NCI-H128 (cell line): Measurements from ENCODE around the gene CELA3B.
"Not testable (repeated sequence)": the region's sequence is repeated elsewhere in the genome, so short reads cannot be mapped to it uniquely, and the experiment has no call there.

Experiments used
- DNase-seq: peaks from one replicate; lab custom pipeline; 2025; ENCODE audit not compliant: unreplicated experiment; lab: John Stamatoyannopoulos, UW

The CELA3B gene

DNA sequence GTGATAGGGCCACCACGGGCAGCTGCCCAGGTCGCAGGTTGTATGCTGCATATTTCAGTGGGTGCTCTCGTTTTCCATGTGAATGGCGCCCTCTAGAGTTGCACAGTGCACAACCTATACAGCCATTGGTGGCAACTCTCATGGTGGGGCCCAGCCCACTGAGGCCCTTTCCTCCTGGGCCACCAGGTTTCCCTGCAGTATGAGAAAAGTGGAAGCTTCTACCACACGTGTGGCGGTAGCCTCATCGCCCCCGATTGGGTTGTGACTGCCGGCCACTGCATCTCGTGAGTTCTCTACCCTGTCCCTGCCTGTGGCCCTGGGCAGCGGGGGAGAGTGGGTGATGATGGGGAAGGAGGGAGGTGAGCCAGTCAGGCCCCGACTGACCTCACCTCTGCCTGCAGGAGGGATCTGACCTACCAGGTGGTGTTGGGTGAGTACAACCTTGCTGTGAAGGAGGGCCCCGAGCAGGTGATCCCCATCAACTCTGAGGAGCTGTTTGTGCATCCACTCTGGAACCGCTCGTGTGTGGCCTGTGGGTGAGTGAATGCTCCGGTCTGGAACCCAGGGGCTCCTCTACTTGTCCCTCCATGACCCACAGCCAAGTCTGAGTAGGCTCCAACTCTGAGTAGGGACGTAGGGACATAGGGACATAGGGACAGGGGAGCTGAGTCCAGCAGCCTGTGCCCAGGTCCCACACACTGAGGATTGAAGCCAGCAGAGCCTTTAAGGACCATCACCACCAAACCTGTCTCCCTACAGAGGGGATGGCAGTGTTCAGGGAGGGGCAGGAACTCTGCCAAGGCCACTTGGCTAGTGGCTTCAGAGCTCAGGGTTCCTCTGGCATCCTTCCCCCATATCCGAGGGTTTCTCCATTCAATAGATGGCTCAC lies 28.7 kb downstream of the CELA3B start:
- DNase-seq, result not testable (repeated sequence)

DNA sequence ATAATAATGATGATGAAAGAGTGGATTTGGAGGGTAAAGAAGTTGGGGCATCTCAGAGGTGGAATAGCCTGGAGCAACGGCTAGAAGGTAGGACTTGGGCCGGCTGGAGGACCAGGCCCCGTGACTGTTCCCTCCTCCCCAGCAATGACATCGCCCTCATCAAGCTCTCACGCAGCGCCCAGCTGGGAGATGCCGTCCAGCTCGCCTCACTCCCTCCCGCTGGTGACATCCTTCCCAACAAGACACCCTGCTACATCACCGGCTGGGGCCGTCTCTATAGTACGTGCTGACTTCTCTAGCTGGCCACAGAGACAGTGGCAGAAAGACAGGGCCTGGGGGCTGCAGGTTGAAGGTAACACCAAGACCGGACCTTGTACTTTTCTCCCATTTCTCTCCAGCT lies 29.9 kb downstream of the CELA3B start:
- not testable (repeated sequence) for DNase-seq

DNA sequence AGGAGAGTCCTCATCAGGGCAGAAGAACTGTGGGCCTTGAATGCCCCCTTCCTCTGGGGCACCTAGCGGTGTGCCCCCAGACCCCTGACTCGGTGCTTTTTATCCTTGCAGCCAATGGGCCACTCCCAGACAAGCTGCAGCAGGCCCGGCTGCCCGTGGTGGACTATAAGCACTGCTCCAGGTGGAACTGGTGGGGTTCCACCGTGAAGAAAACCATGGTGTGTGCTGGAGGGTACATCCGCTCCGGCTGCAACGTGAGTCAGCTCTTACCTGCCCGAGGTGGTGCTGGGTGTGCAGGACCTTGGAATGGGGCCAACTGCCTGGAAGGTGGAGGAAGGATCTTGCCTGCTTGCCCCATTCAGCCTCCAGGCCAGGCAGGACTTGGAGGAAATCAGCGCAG lies 30.4 kb downstream of the CELA3B start:
- DNase-seq, result not testable (repeated sequence)

DNA sequence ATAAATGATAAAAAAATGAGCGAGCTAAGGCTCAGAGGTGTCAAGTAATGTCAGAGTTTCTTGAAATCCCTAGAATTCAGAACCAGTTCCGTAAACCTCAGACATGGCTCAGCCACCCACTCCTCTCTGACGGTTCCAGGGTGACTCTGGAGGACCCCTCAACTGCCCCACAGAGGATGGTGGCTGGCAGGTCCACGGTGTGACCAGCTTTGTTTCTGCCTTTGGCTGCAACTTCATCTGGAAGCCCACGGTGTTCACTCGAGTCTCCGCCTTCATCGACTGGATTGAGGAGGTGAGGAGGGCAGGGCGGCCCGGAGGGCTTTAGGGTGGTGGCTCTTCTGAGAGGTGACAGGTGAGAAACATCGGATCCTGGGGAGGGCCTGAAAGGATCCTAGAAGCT lies 32.7 kb downstream of the CELA3B start:
- not testable (repeated sequence) for DNase-seq

DNA sequence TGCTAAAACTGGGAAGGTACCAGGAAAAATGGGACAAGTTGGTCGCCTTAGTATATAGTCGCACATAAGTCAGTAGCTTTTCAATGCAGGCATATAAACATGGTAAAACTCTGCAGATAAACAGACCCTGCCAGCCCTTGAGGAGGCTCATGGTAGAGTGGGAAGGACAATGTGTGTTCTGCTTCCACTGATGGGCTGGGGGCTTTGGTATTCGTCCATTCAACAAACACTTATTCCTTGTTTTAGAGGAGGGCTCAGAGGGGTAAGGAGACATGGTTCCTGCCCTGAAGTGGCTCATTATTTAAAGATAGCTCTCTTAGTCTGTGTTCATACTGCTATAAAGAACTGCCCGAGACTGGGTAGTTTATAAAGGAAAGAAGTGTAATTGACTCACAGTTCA lies 35.9 kb downstream of the CELA3B start:
- not testable (repeated sequence) for DNase-seq

DNA sequence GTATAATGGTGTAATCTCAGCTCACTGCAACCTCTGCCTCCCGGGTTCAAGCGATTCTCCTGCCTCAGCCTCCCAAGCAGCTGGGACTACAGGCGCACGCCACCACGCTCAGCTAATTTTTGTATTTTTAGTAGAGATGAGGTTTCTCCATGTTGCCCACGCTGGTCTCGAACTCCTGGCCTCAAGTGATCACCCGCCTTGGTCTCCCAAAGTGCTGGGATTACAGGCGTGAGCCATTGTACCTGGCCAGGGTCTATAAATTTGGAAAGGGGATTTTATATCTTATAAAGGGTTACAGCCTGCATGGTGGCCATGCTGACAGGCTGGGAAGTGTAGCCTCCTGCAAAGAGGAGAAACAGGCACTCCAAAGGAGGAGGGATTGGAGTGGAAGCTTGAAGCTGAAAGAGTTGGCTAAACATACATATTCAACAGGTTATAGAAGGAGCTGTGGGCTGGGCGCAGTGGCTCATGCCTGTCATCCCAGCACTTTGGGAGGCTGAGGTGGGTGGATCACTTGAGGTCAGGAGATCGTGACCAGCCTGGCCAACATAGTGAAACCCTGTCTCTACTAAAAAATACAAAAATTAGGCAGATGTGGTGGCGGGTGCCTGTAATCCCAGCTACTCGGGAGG lies 37.9 kb downstream of the CELA3B start:
- DNase-seq, result not testable (repeated sequence)

DNA sequence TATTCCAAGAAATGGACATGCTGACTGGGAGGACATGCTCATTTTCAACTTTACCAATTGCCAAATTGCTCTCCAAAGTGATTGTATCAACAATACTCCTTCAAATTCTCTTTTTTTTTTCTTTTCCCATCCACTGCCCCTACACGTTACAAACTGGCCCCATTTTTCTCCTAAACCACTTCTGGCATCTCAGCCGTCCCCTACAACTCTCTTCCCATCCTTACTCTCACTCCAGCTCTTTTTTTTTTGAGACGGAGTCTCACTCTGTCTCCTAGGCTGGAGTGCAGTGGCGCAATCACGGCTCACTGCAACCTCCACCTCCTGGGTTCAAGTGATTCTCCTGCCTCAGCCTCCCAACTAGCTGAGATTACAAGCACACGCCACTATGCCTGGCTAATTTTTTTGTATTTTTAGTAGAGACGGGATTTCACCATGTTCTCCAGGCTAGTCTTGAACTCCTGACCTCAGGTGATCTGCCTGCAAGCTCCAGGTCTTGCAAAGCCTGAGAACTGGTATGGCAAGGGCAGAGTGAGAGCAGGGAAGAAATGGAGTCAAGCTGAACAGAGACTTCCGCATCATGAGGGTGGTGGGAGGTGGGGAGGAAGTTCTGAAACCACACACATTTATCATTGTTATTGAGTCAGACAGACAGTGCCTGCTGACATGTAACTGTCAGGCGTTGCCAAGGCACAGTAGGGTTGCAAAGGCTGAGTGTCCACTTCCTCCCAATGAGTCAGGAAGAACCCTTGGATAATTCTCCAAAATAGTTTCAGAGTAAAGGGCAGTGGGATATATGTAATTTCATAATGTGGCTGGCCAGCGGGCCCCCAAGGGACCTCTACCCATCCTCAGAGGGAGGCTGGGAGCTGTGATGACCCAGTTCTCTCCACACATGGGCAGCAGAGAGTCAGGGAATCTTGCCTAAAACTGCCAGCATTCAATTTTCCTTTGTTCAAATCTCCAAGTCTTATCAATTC lies 42.0 kb downstream of the CELA3B start:
- DNase-seq, result no peak

DNA sequence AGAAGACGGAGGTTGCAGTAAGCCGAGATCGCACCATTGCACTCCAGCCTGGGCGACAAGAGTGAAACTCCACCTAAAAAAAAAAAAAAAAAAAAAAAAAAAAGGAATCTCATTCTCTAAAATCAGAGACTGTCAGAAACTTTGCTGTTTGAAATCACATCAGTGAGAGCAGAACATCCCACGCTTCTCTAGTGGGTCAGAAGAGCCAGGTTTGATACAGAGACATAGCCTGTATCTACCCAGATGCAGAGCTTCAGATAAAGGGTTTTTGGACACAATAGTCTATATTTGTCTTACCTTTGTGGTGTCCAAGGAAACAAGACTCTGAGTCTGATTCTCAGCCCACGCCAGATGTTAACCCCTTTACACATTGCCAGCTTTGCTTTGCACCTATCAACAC lies 44.2 kb downstream of the CELA3B start:
- DNase-seq, result no peak

DNA sequence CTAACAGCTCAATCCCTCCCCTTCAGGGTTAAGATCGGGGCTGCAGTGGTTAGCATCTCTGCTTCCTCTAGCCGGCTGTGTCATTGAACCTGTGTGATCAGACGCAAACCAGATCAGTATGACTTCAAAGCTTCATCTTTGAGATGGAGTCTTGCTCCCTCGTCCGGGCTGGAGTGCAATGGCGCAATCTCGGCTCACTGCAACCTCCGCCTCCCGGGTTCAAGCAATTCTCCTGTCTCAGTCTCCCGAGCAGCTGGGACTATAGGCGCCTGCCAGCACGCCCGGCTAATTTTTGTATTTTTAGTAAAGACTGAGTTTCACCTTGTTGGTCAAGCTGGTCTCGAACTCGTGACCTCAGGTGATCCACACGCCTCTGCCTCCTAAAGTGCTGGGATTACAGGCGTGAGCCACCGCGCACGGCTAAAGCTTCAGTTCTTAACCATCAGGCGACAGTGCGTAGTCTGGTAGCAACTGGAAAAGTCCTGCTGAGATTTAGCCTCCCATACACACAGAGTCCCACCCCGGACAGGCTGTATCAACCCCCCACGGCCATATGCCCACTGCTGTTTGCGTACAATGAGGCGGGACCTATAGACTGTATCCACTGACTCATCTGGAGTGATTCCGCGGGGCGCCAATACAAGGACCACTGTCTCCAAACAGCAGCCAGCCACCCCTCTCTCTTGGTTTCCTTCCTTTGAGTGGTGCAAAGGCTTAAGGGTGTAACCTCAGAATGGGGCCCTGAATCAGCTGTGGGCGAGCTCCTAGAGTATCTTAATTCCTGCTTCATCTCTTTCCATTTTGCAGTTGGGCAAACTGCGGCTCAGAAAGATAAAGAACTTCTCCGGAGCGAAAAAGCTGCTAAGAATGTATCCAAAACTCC lies 47.9 kb downstream of the CELA3B start:
- DNase-seq, result no peak

DNA sequence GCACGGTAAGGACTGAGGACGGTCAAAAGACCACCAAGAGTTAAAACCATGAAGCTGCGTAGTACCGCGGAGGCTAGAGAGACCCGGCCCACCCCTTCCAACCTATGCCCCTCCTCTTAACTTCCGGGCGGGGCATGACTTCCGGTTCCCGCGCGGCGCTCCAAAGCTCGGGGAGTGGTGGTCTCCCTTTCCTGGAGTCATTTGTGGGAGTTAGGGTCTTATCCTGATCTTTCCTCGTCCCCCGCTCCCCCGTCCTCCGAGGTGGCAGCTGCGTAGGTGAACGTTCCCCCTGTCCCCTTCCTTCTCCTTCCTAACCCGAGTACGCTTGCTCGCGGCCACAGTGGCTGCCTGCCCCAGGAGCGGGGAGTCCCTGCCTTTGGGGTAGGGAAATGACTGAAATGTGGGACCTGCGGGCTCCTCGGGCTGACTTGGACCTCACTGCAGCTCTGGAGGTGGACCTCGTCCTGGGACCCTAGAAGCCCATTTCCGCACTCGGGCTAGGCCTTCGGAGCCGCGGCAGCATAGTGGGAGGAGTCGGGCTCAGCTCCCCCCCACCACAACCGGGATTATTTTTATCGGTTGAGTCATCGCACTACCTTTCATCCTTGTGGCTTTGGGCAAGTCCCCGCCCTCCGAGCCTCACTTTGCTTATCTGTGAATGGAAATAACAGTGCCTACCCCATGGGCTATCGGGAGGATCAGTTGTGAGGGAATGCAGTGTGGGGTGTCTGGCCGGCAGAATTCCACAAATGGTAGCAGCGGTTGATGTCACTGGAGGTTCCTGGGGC lies 48.7 kb downstream of the CELA3B start:
- DNase-seq, result peak; percentile 73

DNA sequence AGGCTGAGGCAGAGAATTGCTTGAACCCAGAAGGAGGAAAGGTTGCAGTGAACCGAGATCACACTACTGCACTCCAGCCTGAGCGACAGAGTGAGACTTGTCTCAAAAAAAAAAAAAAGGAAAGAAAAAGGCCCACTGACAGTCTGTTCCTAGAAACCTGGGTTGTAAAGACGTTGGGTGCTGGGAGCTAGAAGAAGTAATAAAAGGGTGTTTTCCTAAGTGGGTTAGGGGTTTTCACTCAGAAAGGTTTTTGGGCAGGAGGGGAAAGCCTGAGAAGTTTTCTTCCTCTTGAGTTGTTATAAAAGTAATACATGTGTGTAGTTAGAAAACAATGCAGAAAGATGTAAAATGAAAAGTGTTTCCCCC lies 50.1 kb downstream of the CELA3B start:
- no peak for DNase-seq

DNA sequence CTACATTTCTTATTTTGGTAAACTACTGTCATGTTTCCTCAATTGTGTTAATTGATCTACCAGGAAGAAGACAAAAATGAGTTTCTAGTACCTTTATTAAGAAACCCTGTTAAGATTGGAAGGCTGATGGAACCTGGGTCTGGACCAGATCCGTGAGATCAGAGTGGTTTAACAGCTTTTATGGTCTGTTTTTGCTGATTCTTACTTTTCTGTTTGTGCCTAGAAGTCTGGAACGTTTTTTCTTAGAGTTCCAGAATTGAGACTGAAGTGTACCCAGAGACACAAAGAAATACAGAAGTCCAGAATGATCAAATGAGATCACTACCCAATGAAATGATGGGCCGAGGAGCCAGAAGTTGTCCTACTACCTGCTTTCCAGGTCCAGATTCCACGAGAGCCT lies 53.2 kb downstream of the CELA3B start:
- no peak for DNase-seq

DNA sequence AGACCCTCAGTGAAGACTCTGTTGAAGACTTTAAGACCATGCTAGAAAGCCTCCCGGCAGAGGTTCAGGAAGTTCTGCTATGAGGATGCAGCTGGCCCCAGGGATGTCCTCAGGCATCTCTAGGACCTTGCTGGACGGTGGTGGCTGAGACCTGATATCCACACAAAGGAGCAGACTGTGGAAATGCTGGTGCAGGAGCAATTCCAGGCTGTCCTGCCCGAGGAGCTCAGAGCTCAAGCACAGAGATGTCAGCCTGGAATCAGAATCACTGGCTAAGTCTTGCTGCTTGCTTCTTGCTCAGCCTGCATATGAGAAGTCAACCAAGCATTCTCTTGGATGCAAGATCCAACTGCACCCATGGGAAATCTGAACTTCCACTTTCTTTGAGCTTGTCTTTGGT lies 53.7 kb downstream of the CELA3B start:
- DNase-seq, result no peak

DNA sequence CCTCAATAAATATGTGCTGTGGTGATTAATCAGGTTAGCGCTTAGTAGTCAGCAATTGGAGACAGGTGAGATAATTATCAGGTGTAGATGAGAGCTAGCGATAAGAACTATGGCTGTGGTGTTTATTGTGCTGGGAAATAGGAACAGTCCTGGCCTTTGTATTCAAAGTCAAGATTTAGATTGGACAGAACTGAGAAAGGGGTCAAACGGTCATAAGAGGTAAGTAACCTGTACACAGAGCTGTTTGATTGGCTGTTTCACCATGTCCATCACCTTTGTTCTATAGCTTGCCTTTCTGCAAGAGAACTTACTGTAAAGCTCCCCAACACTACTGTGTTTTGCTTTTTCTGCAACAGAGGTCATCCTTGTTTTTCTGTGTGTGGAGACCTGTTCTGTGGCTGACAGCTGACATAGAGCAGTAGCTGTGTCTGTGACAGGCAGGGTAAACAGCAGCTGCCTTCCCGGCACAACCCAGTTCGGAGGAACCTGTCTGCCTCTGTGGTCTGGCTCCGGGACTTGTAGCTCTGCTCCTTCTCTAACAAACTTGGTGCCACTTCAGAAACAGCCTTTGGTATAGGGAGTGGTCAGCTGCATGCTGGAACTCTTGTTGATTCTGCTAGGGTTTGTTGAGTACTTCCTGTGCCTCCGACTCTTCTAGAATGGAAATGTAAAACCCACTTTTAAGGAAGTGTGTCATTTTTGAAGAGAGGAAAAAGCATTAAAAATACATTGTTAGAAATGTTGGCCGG lies 54.6 kb downstream of the CELA3B start:
- no peak for DNase-seq

DNA sequence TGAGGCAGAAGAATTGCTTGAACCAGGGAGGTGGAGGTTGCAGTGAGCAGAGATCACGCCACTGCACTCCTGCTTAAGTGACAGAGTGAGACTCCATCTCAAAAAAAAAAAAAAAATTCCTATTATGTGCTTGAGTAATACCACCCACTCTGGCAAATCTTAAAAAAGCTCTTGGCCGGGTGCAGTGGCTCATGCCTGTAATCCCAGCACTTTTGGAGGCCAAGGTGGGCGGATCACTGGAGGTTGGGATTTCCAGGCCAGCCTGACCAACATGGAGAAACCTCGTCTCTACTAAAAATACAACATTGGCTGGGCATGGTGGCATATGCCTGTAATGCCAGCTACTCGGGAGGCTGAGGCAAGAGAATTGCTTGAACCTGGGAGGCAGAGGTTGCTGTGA lies 58.0 kb downstream of the CELA3B start:
- not testable (repeated sequence) for DNase-seq

DNA sequence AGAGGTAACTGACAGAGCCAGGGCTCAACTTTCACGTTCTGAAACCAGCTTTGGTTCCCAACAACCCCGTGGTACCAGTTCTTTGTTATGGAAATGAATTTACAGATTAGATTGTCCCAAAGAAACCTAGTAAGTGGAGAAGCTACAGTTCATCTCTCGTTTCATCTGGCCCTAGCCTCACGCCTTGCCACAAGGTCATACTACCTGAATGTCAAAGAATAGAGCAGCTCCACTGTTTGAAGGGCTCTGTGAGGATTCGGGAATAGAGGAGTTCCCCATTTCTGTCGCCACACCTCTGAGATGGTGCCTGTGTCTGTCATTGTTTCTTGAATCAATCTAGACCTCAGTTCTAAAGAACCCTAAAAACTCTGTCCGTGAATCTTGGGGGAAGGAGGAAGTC lies 60.7 kb downstream of the CELA3B start:
- DNase-seq, result no peak

DNA sequence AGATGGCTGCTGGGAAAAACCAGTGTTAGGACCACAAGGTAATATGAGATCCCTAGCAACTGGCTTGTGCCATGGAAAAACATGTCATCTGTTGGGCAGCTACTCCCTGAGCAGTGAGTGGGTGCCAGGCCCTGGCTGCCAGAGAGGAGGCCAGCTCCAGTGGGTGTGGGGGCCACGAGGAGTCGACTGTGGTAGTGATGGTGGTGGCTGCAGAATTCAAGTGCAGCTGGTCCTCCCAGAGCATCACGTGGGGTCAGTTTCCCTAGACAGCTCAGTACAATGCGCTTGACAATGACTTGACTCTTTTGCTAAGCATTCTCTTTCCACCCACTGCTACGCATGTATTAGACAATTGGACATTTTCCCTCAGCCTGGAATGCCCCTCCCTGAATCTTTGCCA lies 61.2 kb downstream of the CELA3B start:
- no peak for DNase-seq
